H1 (cell line): ENCODE data around the gene MEIS3. TPM values are rescaled to one million over a fixed set of nuclear protein-coding genes. Genes with fewer than 3 reads are reported as not detected.
"Not testable (repeated sequence)": the region's sequence is repeated elsewhere in the genome, so short reads cannot be mapped to it uniquely, and the experiment has no call there.

Experiments
- CTCF ChIA-PET: fragments of 300-600 bp; sonication (Branson Sonifier 250); formaldehyde crosslinking; loops from one replicate; lab custom pipeline; 2021; ENCODE audit not compliant: partially characterized antibody; lab: Charles Lee
- POLR2A ChIA-PET: fragments of 300-600 bp; sonication (Branson Sonifier 250); formaldehyde crosslinking; loops from one replicate; lab custom pipeline; 2021; ENCODE audit warnings: inconsistent platforms; ENCODE audit not compliant: partially characterized antibody; lab: Charles Lee
- DNase-seq, 2 experiments: peaks; one replicate each; pipeline versions ENCODE4 v3.0.0 to v3.0.0-alpha.2; 2010 to 2022; ENCODE audit warnings: low spot score in 2 of 2, low read depth in 1 of 2, mixed read lengths in 1 of 2
- FAIRE-seq: peaks from 2 replicates; lab custom pipeline; 2011; peaks lifted over from hg19 to GRCh38; lab: Jason Lieb, UNC
- H2AFZ ChIP-seq: 2 replicates; pipeline ENCODE4 v1.8.1; 2012; ENCODE audit warnings: low read length, inconsistent platforms
- H2AK5ac ChIP-seq: 2 replicates; pipeline ENCODE4 v1.6.1; 2013; ENCODE audit warnings: low read depth, low read length
- H2BK120ac ChIP-seq: replicated peaks from 2 replicates; pipeline ENCODE3; 2013; ENCODE audit warnings: low read depth, low read length, inconsistent platforms
- H2BK12ac ChIP-seq: 2 replicates; pipeline ENCODE4 v1.6.1; 2013; ENCODE audit warnings: low read depth, low read length
- H2BK15ac ChIP-seq: 2 replicates; pipeline ENCODE4 v1.6.1; 2013; ENCODE audit warnings: low read length
- H2BK20ac ChIP-seq: 2 replicates; pipeline ENCODE4 v1.6.1; 2013; ENCODE audit warnings: low read length
- H2BK5ac ChIP-seq: 2 replicates; pipeline ENCODE4 v1.6.1; 2013; ENCODE audit warnings: low read depth, low read length
- H3K14ac ChIP-seq: 2 replicates; pipeline ENCODE4 v1.6.1; 2013; ENCODE audit warnings: inconsistent platforms; ENCODE audit not compliant: insufficient read length
- H3K18ac ChIP-seq: 2 replicates; pipeline ENCODE4 v1.6.1; 2013; ENCODE audit warnings: low read length; ENCODE audit errors: extremely low read depth
- H3K23ac ChIP-seq: 2 replicates; pipeline ENCODE4 v1.6.1; 2013; ENCODE audit warnings: inconsistent platforms; ENCODE audit not compliant: insufficient read length
- H3K23me2 ChIP-seq: 2 replicates; pipeline ENCODE4 v1.6.1; 2013; ENCODE audit warnings: low read depth, low read length
- H3K27ac ChIP-seq: 2 replicates; pipeline ENCODE4 v1.6.1; 2011; ENCODE audit warnings: low read depth, low read length, inconsistent platforms
- H3K27me3 ChIP-seq, 4 experiments: replicated peaks in 1 of 4; 1 replicate in 1 of 4; 2 replicates in 3 of 4; pipeline versions ENCODE4 v1.6.1 to v1.8.1; 2011 to 2013; ENCODE audit warnings: low read length in 3 of 4, mild to moderate bottlenecking in 3 of 4, inconsistent platforms in 2 of 4, mixed read lengths in 2 of 4, moderate library complexity in 1 of 4; ENCODE audit not compliant: control insufficient read depth in 3 of 4, insufficient read depth in 3 of 4; ENCODE audit errors: extremely low read depth in 1 of 4
- H3K36me3 ChIP-seq, 4 experiments: 2 replicates each; pipeline versions ENCODE4 v1.6.1 to v1.8.1; 2011 to 2013; ENCODE audit warnings: mild to moderate bottlenecking in 4 of 4, low read length in 3 of 4, moderate library complexity in 2 of 4, control low read depth in 1 of 4, inconsistent platforms in 1 of 4; ENCODE audit not compliant: insufficient read depth in 4 of 4, control insufficient read depth in 2 of 4
- H3K4ac ChIP-seq: replicated peaks from 2 replicates; pipeline ENCODE3; 2013; ENCODE audit warnings: low read length, low read depth, mixed read lengths, inconsistent platforms; ENCODE audit not compliant: insufficient read length
- H3K4me1 ChIP-seq, 4 experiments: replicated peaks in 1 of 4; 1 replicate in 1 of 4; 2 replicates in 3 of 4; pipeline versions ENCODE4 v1.6.1 to v1.8.1; 2011 to 2013; ENCODE audit warnings: low read length in 3 of 4, inconsistent platforms in 2 of 4, mixed read lengths in 1 of 4; ENCODE audit not compliant: insufficient read depth in 4 of 4, control insufficient read depth in 3 of 4
- H3K4me2 ChIP-seq, 2 experiments: 2 replicates each; pipeline versions ENCODE4 v1.6.1 to v1.8.1; 2011 to 2013; ENCODE audit warnings: low read depth in 2 of 2, low read length in 2 of 2, control low read depth in 1 of 2, inconsistent platforms in 1 of 2, mild to moderate bottlenecking in 1 of 2; ENCODE audit not compliant: insufficient read depth in 1 of 2
- H3K4me3 ChIP-seq, 4 experiments: fragments of 200-600, 300-600 bp in 1 of 4; sonication (generic), shearing (Covaris generic), sonication (Bioruptor Twin) in 1 of 4; 2 replicates each; pipeline versions ENCODE4 v1.5.1 to v1.8.1; 2011 to 2016; ENCODE audit warnings: low read length in 4 of 4, low read depth in 3 of 4, control low read depth in 2 of 4, inconsistent platforms in 2 of 4, mild to moderate bottlenecking in 2 of 4, mixed read lengths in 1 of 4, moderate library complexity in 1 of 4; ENCODE audit not compliant: insufficient read depth in 2 of 4; ENCODE audit errors: extremely low read depth in 1 of 4
- H3K56ac ChIP-seq: replicated peaks from 2 replicates; pipeline ENCODE3; 2013; ENCODE audit warnings: low read depth, mild to moderate bottlenecking, mixed read lengths, low read length, inconsistent platforms; ENCODE audit not compliant: insufficient read length
- H3K79me1 ChIP-seq: 2 replicates; pipeline ENCODE4 v1.6.1; 2013; ENCODE audit warnings: low read depth, low read length, control low read depth
- H3K79me2 ChIP-seq, 2 experiments: 2 replicates each; pipeline versions ENCODE4 v1.6.1 to v1.8.1; 2012 to 2013; ENCODE audit warnings: low read length in 2 of 2, mild to moderate bottlenecking in 2 of 2, inconsistent platforms in 1 of 2; ENCODE audit not compliant: insufficient read depth in 2 of 2, control insufficient read depth in 1 of 2
- H3K9ac ChIP-seq, 4 experiments: replicated peaks in 1 of 4; 1 replicate in 1 of 4; 2 replicates in 3 of 4; pipeline versions ENCODE4 v1.6.1 to v1.8.1; 2011 to 2013; ENCODE audit warnings: low read depth in 3 of 4, low read length in 3 of 4, control low read depth in 2 of 4, mild to moderate bottlenecking in 2 of 4, moderate library complexity in 2 of 4, inconsistent platforms in 1 of 4; ENCODE audit errors: extremely low read depth in 1 of 4
- H3K9me3 ChIP-seq, 2 experiments: 2 replicates each; pipeline versions ENCODE4 v1.6.1 to v1.8.1; 2012 to 2013; ENCODE audit warnings: mild to moderate bottlenecking in 2 of 2, moderate library complexity in 2 of 2, control low read depth in 1 of 2, inconsistent platforms in 1 of 2, low read depth in 1 of 2, low read length in 1 of 2, mixed read lengths in 1 of 2; ENCODE audit not compliant: insufficient read depth in 2 of 2
- H4K20me1 ChIP-seq, 2 experiments: replicated peaks in 1 of 2; 2 replicates each; pipeline versions ENCODE3 to v1.8.1; 2011 to 2013; ENCODE audit warnings: inconsistent platforms in 2 of 2, low read length in 2 of 2, mild to moderate bottlenecking in 1 of 2; ENCODE audit not compliant: insufficient read depth in 2 of 2, control insufficient read depth in 1 of 2
- H4K5ac ChIP-seq: 2 replicates; pipeline ENCODE4 v1.6.1; 2013; ENCODE audit warnings: low read length, low read depth, mixed read lengths, inconsistent platforms; ENCODE audit not compliant: insufficient read length
- H4K8ac ChIP-seq: 2 replicates; pipeline ENCODE4 v1.8.0; 2013; ENCODE audit warnings: mild to moderate bottlenecking, moderate library complexity, low read length, inconsistent platforms; ENCODE audit not compliant: insufficient read depth; ENCODE audit errors: extremely low read depth
- H4K91ac ChIP-seq: replicated peaks from 2 replicates; pipeline ENCODE3; 2013; ENCODE audit warnings: low read length, mixed read lengths, inconsistent platforms; ENCODE audit not compliant: insufficient read length
- WGBS, 2 experiments: shearing (Covaris generic) in 1 of 2; methylation state at CpG; one replicate each; pipeline versions ENCODE4 v1.1.6 to v1.1.7; 2013 to 2015; ENCODE audit warnings: low lambda C conversion rate in 2 of 2, mixed read lengths in 2 of 2, inconsistent platforms in 1 of 2, low coverage in 1 of 2, missing lambda C conversion rate in 1 of 2; ENCODE audit not compliant: insufficient replicate concordance in 2 of 2, insufficient coverage in 1 of 2, insufficient read length in 1 of 2; ENCODE audit errors: extremely low coverage in 1 of 2, missing lambda C conversion rate in 1 of 2; 5-methylcytosine and 5-hydroxymethylcytosine counted together
- polyA plus RNA-seq, 7 experiments: library from polyadenylated mRNA; depleted of rRNA in 3 of 7; stranded (reverse) in 5 of 7; unstranded in 2 of 7; fragments of >200 nt in 5 of 7; fragments of 200-250 nt in 2 of 7; gene quantifications; 1 replicate in 5 of 7; 2 replicates in 1 of 7; 4 replicates in 1 of 7; pipeline versions ENCODE4 v1.2.1 to v1.2.3, GENCODE V29; 2011 to 2013; ENCODE audit warnings: missing spikeins in 2 of 7, mixed read lengths in 2 of 7
- total RNA-seq: library from RNA; stranded (reverse); fragmentation: NEBNext Ultra II Directional; extraction: Animal tissue kit (Norgen Biotek cat#: 25700); gene quantifications from 2 replicates; pipeline ENCODE4 v1.2.1, GENCODE V29; 2021

Gene MEIS3
- total and polyA plus RNA-seq, 2 of the 8 experiments (the other 6 are each of a cell fraction or from before 2014, with no cell fraction given) = 24.5 to 28.2 TPM

GRCh38 chr19:47388721-47389120, 30.6 kb downstream of the MEIS3 start:
- H2BK12ac ChIP-seq, H3K9me3 ChIP-seq, H2AK5ac ChIP-seq, H3K36me3 ChIP-seq, H3K9ac ChIP-seq, H4K8ac ChIP-seq, H3K4me3 ChIP-seq, H3K4me2 ChIP-seq, FAIRE-seq, H3K18ac ChIP-seq, H4K5ac ChIP-seq, H3K56ac ChIP-seq, H3K79me1 ChIP-seq, H2BK5ac ChIP-seq, H4K20me1 ChIP-seq, H2BK15ac ChIP-seq, H3K23me2 ChIP-seq, H3K79me2 ChIP-seq, H2AFZ ChIP-seq, H3K14ac ChIP-seq, H3K27ac ChIP-seq, H2BK120ac ChIP-seq, H4K91ac ChIP-seq, H3K27me3 ChIP-seq, H3K4me1 ChIP-seq, DNase-seq, H3K4ac ChIP-seq, H2BK20ac ChIP-seq, H3K23ac ChIP-seq: not testable (repeated sequence)
- WGBS, 2 experiments = 98% methylated on average over 5 of the region's 5 CpGs; no CpG with 5 or more reads in 1 of the 2 experiments
- ChIA-PET POLR2A (interaction anchor here (0.7 to 1.4 kb wide), 4 partner anchors 12 to 24 kb away, joined by 3 to 6 read pairs (median 3); no protein-coding TSS in a partner anchor), CTCF (interaction anchor here (0.6 to 4.1 kb wide), 6 partner anchors 12 to 41 kb away, joined by 3 to 32 read pairs (median 4); partner anchors contain the start of gene DHX34)

- WGBS, 2 experiments = 96% methylated on average over 3 of the region's 3 CpGs; no CpG with 5 or more reads in 1 of the 2 experiments
Measured at GRCh38 chr19:47387623-47388022, 31.7 kb downstream of the MEIS3 start.

More at GRCh38 chr19:47387623-47388022, 31.7 kb downstream of the MEIS3 start:
- H3K56ac ChIP-seq, H3K4me1 ChIP-seq, H4K8ac ChIP-seq, H3K9me3 ChIP-seq, H4K20me1 ChIP-seq, H2BK120ac ChIP-seq, H2BK12ac ChIP-seq, H3K4me3 ChIP-seq, H3K4ac ChIP-seq, H3K79me2 ChIP-seq, H3K27me3 ChIP-seq, H3K23ac ChIP-seq, H2AFZ ChIP-seq, CTCF ChIA-PET, H3K18ac ChIP-seq, H2AK5ac ChIP-seq, H2BK20ac ChIP-seq, H3K27ac ChIP-seq, H3K23me2 ChIP-seq, FAIRE-seq, H3K9ac ChIP-seq, H4K5ac ChIP-seq, H3K36me3 ChIP-seq, H3K79me1 ChIP-seq, H2BK15ac ChIP-seq, H2BK5ac ChIP-seq, H4K91ac ChIP-seq, H3K14ac ChIP-seq, H3K4me2 ChIP-seq, DNase-seq: not testable (repeated sequence)
- POLR2A ChIA-PET = interaction anchor here (0.6 to 1.3 kb wide), 2 partner anchors 13 to 95 kb away, joined by 3 to 5 read pairs; no protein-coding TSS in a partner anchor
